Activated B cell treated with CpG ODN at 0.5 μM for 24 hours (primary cell): Measurements from ENCODE around the gene PDXK. TPM values are rescaled to one million over a fixed set of nuclear protein-coding genes. Genes with fewer than 3 reads are reported as not detected.

ENCODE experiments used
- ATAC-seq: fragments of 200-7000 bp; cut with Tn5 transposase; one replicate; pipeline ENCODE4 v1.10.0; 2021; ENCODE audit warnings: low read depth, mild to moderate bottlenecking, moderate library complexity
- CTCF ChIA-PET: fragments of 350-600 bp; sonication (Branson Sonifier 250); formaldehyde crosslinking; loops from one replicate; lab custom pipeline; 2021; ENCODE audit warnings: antibody characterized with exemption; lab: Charles Lee
- POLR2A ChIA-PET: fragments of 350-600 bp; sonication (Branson Sonifier 250); formaldehyde crosslinking; loops from one replicate; lab custom pipeline; 2021; ENCODE audit warnings: antibody characterized with exemption; lab: Charles Lee
- DNase-seq: peaks from one replicate; pipeline ENCODE4 v3.0.0; 2022
- H3K27ac Mint-ChIP-seq: one replicate; pipeline ENCODE4 v1.8.0; 2020; ENCODE audit warnings: mixed read lengths
- H3K27me3 Mint-ChIP-seq: one replicate; pipeline ENCODE4 v1.8.0; 2021; ENCODE audit warnings: mixed read lengths
- H3K36me3 Mint-ChIP-seq: one replicate; pipeline ENCODE4 v1.8.0; 2021; ENCODE audit warnings: low read depth, mixed read lengths
- H3K4me1 Mint-ChIP-seq: one replicate; pipeline ENCODE4 v1.8.0; 2021; ENCODE audit warnings: mixed read lengths
- H3K4me3 Mint-ChIP-seq: one replicate; pipeline ENCODE4 v1.8.0; 2020; ENCODE audit warnings: mild to moderate bottlenecking, mixed read lengths
- H3K9me3 Mint-ChIP-seq: one replicate; pipeline ENCODE4 v1.8.0; 2020; ENCODE audit warnings: mixed read lengths
- intact Hi-C: fragments of 100-400 bp; cut with micrococcal nuclease; formaldehyde crosslinking; loops from one replicate; pipeline ENCODE4 v1.15.1; 2024
- total RNA-seq: library from RNA; stranded (reverse); gene quantifications from 2 replicates; pipeline ENCODE4 v1.2.3, GENCODE V29; 2022
- TF ChIP-seq, protein P1 (sequence below): fragments of 200-600 bp; IDR thresholded peaks from one replicate; pipeline ENCODE4 v1.8.0; 2022; ENCODE audit warnings: antibody characterized with exemption, mild to moderate bottlenecking

PDXK gene
- total RNA-seq, 1 donor from 2014 or later = 54.2 TPM

DNA sequence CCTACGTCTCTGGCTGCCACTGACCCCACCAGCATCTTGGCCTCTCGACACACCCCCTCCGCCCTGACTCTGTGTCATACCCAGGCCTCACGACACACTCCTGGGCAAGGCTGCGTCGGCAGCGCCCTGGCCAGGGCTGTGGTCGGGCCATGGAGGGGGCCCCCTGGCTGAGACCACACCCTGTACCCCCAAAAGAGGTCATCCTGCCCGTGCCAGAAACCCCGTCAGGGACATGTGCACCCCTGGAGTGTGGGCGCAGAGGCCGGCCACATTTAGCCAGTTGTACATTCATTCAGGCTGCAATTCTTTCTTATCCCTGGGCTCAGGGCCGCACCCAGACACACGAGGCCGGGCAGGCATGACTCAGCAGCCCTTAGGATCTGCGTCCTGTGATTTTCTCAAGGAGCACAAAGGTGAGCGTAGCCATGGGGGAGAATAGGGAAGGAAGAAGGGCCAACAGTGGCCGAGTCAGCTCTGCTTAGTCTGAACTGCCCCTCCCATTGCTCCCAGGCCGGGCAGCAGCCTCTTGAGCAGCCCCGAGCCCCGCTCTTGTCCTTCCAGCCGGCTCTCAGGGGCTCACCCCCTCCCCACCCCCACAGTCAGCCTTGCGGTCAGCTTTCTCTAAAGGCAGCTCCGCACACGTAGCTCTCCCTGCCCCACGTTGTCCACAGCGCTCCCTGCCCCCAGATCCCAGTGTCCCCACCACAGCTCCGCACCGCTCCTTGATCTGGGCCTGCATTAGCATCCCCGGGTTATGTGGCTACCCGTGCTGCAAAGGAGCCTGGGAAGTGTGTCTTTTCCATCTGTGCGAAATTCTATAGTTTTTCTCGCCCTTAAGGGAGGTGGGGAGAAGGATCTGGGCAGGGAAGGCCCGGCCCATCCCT lies 49.3 kb downstream of the PDXK start:
- H3K4me1 Mint-ChIP-seq = peaks cover 10% of the 10 kb centered on the region

DNA sequence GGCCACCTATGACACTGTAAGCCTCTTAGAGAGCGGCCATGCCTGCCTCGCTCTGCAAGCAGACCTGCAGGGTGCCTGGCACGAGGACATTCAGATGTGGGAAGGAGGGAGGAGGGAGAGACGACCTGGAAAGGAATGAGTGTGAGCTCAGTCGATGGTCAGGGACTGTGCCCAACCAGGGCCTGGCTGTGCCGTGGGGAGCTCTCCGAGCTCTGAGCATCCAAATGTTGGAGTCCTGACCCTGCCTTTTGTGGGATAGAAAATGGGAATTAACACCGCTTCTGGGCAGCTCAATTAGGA lies 49.9 kb downstream of the PDXK start:
- ChIA-PET CTCF (no interaction called here), POLR2A (interaction anchor here (0.6 kb wide), 1 partner anchor 64 kb away, joined by 3 read pairs; no protein-coding TSS in a partner anchor)
- Mint-ChIP-seq H3K27me3 (peaks cover 5% of the 10 kb centered on the region), H3K4me1 (peaks cover 10% of the 10 kb centered on the region), H3K27ac (no peak overlapping the region), H3K36me3 (peaks cover 14% of the 10 kb centered on the region), H3K9me3 (no peaks in the 10 kb centered on the region), H3K4me3 (no peak overlapping the region)
- TF ChIP-seq, protein P1, sequence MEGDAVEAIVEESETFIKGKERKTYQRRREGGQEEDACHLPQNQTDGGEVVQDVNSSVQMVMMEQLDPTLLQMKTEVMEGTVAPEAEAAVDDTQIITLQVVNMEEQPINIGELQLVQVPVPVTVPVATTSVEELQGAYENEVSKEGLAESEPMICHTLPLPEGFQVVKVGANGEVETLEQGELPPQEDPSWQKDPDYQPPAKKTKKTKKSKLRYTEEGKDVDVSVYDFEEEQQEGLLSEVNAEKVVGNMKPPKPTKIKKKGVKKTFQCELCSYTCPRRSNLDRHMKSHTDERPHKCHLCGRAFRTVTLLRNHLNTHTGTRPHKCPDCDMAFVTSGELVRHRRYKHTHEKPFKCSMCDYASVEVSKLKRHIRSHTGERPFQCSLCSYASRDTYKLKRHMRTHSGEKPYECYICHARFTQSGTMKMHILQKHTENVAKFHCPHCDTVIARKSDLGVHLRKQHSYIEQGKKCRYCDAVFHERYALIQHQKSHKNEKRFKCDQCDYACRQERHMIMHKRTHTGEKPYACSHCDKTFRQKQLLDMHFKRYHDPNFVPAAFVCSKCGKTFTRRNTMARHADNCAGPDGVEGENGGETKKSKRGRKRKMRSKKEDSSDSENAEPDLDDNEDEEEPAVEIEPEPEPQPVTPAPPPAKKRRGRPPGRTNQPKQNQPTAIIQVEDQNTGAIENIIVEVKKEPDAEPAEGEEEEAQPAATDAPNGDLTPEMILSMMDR = no peak
- intact Hi-C loops = no loop called here
- DNase-seq (no peak), ATAC-seq (no peak)

More for the DNA sequence above, 49.3 kb downstream of the PDXK start:
- no peaks in the 10 kb centered on the region for H3K9me3 Mint-ChIP-seq
- intact Hi-C loops = no loop called here
- POLR2A ChIA-PET = interaction anchor here (0.6 kb wide), 1 partner anchor 64 kb away, joined by 3 read pairs; no protein-coding TSS in a partner anchor
- CTCF ChIA-PET = no interaction called here
- no peak overlapping the region for H3K4me3 Mint-ChIP-seq
- ATAC-seq = no peak
- TF ChIP-seq, protein P1 = no peak
- no peak for DNase-seq
- no peak overlapping the region for H3K27ac Mint-ChIP-seq
- peaks cover 11% of the 10 kb centered on the region for H3K36me3 Mint-ChIP-seq
- peaks cover 5% of the 10 kb centered on the region for H3K27me3 Mint-ChIP-seq

DNA sequence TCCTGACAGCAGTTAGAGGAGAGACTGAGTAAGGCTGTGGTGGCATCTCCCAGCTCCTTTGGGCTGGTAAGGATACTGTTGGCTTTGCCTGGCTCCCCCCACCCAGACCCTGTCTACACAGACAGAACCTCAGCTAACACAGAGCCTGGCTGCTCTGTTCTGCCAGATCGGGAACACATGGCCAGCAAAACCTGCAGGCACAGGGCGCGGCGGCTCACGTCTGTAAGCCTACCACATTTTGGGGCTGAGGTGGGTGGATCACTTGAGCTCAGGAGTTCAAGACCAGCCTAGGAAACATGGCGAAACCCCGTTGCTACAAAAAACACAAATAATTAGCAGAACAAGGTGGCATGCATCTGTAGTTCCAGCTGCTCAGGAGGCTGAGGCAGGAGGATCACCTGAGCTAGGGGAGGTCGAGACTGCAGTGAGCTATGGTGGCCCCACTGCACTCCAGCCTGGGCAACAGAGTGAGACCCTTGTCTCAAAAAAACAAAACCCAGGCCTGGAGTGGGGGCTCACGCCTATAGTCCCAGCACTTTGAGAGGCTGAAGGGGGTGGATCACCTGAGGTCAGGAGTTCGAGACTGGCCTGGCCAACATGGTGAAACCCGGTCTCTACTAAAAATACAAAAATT lies 50.5 kb downstream of the PDXK start:
- ATAC-seq (no peak), DNase-seq (no peak)
- ChIA-PET CTCF (no interaction called here), POLR2A (no interaction called here)
- TF ChIP-seq, protein P1 = no peak
- peaks cover 20% of the 10 kb centered on the region for H3K36me3 Mint-ChIP-seq
- H3K4me1 Mint-ChIP-seq = peaks cover 16% of the 10 kb centered on the region
- peaks cover 5% of the 10 kb centered on the region for H3K27me3 Mint-ChIP-seq
- H3K4me3 Mint-ChIP-seq = no peak overlapping the region
- intact Hi-C loops = no loop called here
- no peak overlapping the region for H3K27ac Mint-ChIP-seq
- H3K9me3 Mint-ChIP-seq = no peaks in the 10 kb centered on the region

DNA sequence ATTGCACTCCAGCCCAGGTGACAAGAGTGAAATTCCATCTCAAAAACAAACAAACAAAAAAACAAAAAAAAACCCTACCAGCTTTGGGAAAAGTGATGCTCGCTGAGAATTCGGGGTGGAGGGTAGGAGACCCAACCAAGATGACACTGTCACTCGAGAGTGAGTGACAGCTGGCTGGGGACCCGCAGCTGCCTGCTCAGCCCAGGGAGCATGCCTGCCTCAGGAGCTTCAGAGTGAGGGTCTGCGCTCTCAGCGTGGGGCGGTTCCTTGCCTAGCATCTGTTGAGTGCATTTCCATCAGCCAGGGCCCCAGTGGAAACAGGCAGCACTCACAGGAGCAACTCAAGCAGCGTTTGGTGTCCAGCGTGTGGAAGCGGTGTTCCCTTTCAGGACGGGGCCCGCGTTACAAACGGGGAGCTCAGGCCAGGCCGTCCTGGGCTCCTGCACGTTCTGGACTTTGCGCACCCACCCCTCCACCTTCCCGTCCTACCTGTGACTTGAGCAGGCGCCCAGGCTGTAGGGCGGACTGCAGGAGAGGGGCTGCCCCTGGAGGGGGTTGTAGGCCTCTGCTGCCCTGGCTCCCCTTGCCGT lies 51.2 kb downstream of the PDXK start:
- intact Hi-C loops = no loop called here
- POLR2A ChIA-PET = no interaction called here
- ATAC-seq = no peak

More for the DNA sequence above, 51.2 kb downstream of the PDXK start:
- H3K4me3 Mint-ChIP-seq = no peak overlapping the region
- no peak overlapping the region for H3K27ac Mint-ChIP-seq
- CTCF ChIA-PET = no interaction called here
- TF ChIP-seq, protein P1 = no peak
- H3K4me1 Mint-ChIP-seq = peaks cover 21% of the 10 kb centered on the region
- H3K9me3 Mint-ChIP-seq = no peaks in the 10 kb centered on the region
- H3K36me3 Mint-ChIP-seq = peaks cover 23% of the 10 kb centered on the region
- DNase-seq = no peak
- H3K27me3 Mint-ChIP-seq = peaks cover 5% of the 10 kb centered on the region
